Measurements from ENCODE around the gene ZNF641. TPM values are rescaled to one million over a fixed set of nuclear protein-coding genes. Genes with fewer than 3 reads are reported as not detected.

ZNF641 gene
- total and polyA plus RNA-seq, 2 of the 13 experiments (the other 11 are each of a cell fraction or from before 2014, with no cell fraction given): 4.4 to 6.6 TPM

DNA sequence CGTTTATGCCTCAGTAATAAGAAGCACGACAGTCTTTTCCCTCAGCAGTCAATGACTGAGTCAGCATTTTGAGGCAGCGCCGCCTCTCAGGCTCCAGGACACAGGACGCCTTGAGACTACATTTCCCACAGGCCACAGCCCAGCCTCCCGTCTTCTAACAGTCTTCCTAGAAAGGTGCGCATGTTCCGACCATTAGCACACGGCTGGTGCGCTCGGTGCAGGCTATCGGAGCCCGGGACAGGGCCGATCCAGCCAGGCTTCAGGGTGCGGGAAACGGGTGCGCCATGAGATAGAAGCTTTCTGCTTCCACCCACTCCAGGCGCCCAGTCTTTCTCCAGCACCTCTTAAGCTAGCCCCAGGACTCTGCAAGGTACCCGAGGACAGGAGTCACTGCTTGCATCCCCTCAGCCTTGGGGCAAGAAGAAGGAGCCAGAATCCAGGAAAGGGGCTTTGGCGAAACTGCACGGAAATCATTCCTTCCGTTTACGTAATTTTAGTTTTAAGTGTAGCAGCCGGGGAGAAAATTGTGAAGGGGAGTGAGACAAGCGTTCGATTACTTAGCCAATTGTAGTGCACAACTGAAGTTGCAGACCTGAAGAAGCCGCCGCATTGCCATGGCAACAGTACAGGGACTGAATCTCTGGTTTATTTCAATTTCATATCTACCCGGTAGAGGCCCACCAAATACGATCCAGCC is 54.0 kb downstream of the ZNF641 start:
- ATAC-seq: no peak; the same call in 2 of the 3 replicates
- Histone ChIP-seq H3K9me3 (ENCODE audit: low read length) (no peaks in the 10 kb centered on the region), H3K79me2 (ENCODE audit: insufficient read depth, low read length) (no peaks in the 10 kb centered on the region), H2AFZ (ENCODE audit: low read length) (no peak overlapping the region), H4K20me1 (ENCODE audit: insufficient read depth, low read length) (no peaks in the 10 kb centered on the region), H3K9ac (ENCODE audit: insufficient read depth, low read depth, low read length) (no peak overlapping the region), H3K4me3 (replicated peaks in 1 of 3; ENCODE audit: insufficient read depth in 1 of 3, low read depth in 2 of 3, low read length in 3 of 3) (no peak overlapping the region), H3K27me3 (ENCODE audit: control insufficient read depth in 1 of 2, insufficient read depth in 2 of 2, low read length in 2 of 2) (peaks cover 0 to 5% of the 10 kb centered on the region in 2 experiments; a peak in 3 of 5 replicates), H3K36me3 (replicated peaks in 1 of 2; ENCODE audit: control insufficient read depth in 1 of 2, insufficient read depth in 2 of 2, low read length in 2 of 2) (no peaks in the 10 kb centered on the region), H3K4me1 (ENCODE audit: insufficient read depth, low read length) (no peaks in the 10 kb centered on the region), H3K27ac (ENCODE audit: extremely low read length, insufficient read depth, low read length) (no peak overlapping the region), H3K4me2 (ENCODE audit: low read depth, low read length) (no peak overlapping the region)
- no TSS peak for BruUV-seq (replicated peaks)
- TF ChIP-seq RFXAP (CRISPR knock-in tag; IDR thresholded peaks at IDR 0.05; ENCODE audit: borderline replicate concordance) (no peak), ZNF34 (CRISPR knock-in tag; IDR thresholded peaks at IDR 0.05; ENCODE audit: borderline replicate concordance) (no peak), MAFK (conservative IDR thresholded peaks at IDR 0.05 in 1 of 2, IDR thresholded peaks at IDR 0.05 in 1 of 2; ENCODE audit: low read length in 2 of 2) (peak; percentile 86 to 94), RARA (CRISPR knock-in tag; IDR thresholded peaks at IDR 0.05) (no peak), KDM6A (CRISPR knock-in tag; IDR thresholded peaks at IDR 0.05; ENCODE audit: low read depth) (no peak), ZNF143 (CRISPR knock-in tag; IDR thresholded peaks at IDR 0.05) (peak; percentile 39; the same call in 1 of the 2 replicates), ZNF790 (CRISPR knock-in tag; IDR thresholded peaks at IDR 0.05; ENCODE audit: borderline replicate concordance) (no peak), MAFF (IDR thresholded peaks at IDR 0.05; ENCODE audit: low read depth, low read length) (peak; percentile 90)
- TF ChIP-seq, protein P1, sequence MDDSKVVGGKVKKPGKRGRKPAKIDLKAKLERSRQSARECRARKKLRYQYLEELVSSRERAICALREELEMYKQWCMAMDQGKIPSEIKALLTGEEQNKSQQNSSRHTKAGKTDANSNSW (CRISPR knock-in tag; IDR thresholded peaks at IDR 0.05; ENCODE audit: borderline replicate concordance): no peak
- intact Hi-C loops (cut with micrococcal nuclease; ENCODE audit: unreplicated experiment) (no loop called here), in situ Hi-C loops (cut with HindIII; ENCODE audit: extremely low pct_ligation_motif_present, low pct_unique_long_range_greater_than_20kb) (no loop called here)
- ChIA-PET CTCF (ENCODE audit: low intra/inter-chr PET ratio, low total read pairs) (no interaction called here), POLR2A (no interaction called here)
- no peak for DNase-seq (ENCODE audit: low spot score)
- FAIRE-seq: no peak
- 39% methylated on average over 17 of the region's 30 CpGs for WGBS (ENCODE audit: low lambda C conversion rate)

Data from HepG2 (cell line).